SU-DHL-6 (cell line): ENCODE measurements around the gene SELENOK.

ENCODE experiments used
- CTCF ChIP-seq: fragments of 200-600 bp; sonication (generic); IDR thresholded peaks from one replicate; pipeline ENCODE4 v1.5.1; 2017; ENCODE audit warnings: antibody characterized with exemption, mild to moderate bottlenecking, low read length, moderate library complexity; ENCODE audit not compliant: insufficient read depth, poor library complexity, severe bottlenecking
- EZH2phosphoT487 ChIP-seq: fragments of 200-600 bp; sonication (generic), shearing (Covaris generic); conservative IDR thresholded peaks from 2 replicates; pipeline ENCODE4 v1.6.1; 2018; ENCODE audit warnings: mild to moderate bottlenecking, antibody characterized with exemption, low read length, moderate library complexity, mixed read lengths

DNA sequence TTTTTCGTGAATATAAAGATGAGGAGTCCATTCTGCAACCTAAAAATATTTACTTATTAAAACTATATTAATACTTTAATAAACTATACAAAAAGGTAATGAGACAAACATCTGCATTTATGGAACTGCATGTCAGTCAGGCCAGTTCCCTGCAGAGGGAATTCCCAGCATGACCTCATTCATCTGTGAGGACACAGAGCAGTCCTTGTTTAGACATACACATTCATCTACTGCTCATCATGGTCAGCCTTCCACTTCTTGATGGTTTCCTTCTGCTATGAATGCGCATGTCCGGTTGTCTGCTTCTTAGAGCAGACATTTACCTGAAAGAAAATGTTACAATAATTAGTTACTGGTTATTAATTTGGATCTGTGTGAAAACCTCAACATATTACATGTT is 6.4 kb downstream of the SELENOK start:
- TF ChIP-seq CTCF: no peak
- TF ChIP-seq EZH2phosphoT487: no peak
